Neural progenitor cell (in vitro differentiated cells): ENCODE measurements around the gene PRKCA.

Experiments
- CTCF ChIP-seq: fragments of 200-600 bp; sonication (generic); IDR thresholded peaks from 2 replicates; pipeline ENCODE4 v1.5.1; 2017; ENCODE audit warnings: antibody characterized with exemption, mild to moderate bottlenecking
- EZH2 ChIP-seq: fragments of 200-600 bp; sonication (generic); IDR thresholded peaks from 2 replicates; pipeline ENCODE4 v1.6.1; 2017; ENCODE audit warnings: antibody characterized with exemption, mild to moderate bottlenecking, moderate library complexity

DNA sequence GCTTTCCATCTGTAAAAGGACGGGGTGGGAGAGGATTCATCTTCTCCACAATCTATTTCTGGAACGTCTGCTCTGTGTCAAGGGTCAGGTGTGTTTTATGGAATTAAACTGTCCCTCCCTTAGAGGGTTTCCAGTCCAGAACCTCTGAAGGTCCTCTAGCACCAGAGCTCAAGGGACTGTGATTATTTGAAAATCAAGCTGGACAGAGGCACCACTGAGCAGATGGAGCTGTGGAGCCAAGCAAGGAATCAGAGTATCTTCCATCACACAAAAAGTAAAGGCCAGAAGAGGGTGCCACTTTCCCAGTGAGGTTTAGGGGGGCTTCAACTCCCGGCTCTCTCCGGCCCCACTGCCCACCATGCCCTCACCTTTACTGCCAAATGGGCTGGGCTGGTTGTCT is 539.3 kb downstream of the PRKCA start:
- TF ChIP-seq EZH2 (no peak), CTCF (no peak)
